ENCODE measurements around the gene RNF150.

- TF ChIP-seq CTCF (IDR thresholded peaks at IDR 0.05; ENCODE audit: low read depth, low read length, missing input control) (no peak), NR2F2 (IDR thresholded peaks at IDR 0.05) (no peak), JUND (IDR thresholded peaks at IDR 0.05) (no peak), TAF1 (conservative IDR thresholded peaks at IDR 0.05) (no peak), GABPA (IDR thresholded peaks at IDR 0.05 in 1 of 2, conservative IDR thresholded peaks at IDR 0.05 in 1 of 2) (no peak), MAX (IDR thresholded peaks at IDR 0.05) (no peak)
These were observed 46.5 kb upstream of the RNF150 start for GRCh38 chr4:141179474-141180373.
